ENCODE results near the gene CTNNBL1.
"Not testable (repeated sequence)": the region's sequence is repeated elsewhere in the genome, so short reads cannot be mapped to it uniquely, and the experiment has no call there.

Gene CTNNBL1

GRCh38 chr20:37693635-37694626 is at the start of gene CTNNBL1:
CTNNBL1 (plus strand) TSS chr20:37694030; CDS start chr20:37694123, 93 bp downstream.
- ATAC-seq (peak; percentile 96), DNase-seq (peak; percentile 92 to 96)
- Mint-ChIP-seq H3K27me3 (peaks cover 40% of the 10 kb centered on the region), H3K9me3 (no peaks in the 10 kb centered on the region), H3K27ac (peak within 1 kb of the TSS; percentile 91 to 93), H3K4me3 (peak within 1 kb of the TSS; percentile 91 to 95), H3K4me1 (peaks cover 25% of the 10 kb centered on the region)

GRCh38 chr20:37644605-37645004 is 49.2 kb upstream of the CTNNBL1 start:
- H3K27me3 Mint-ChIP-seq, result peaks cover 53% of the 10 kb centered on the region

GRCh38 chr20:37647946-37648345 is 45.9 kb upstream of the CTNNBL1 start:
- H3K4me3 Mint-ChIP-seq, result no peak overlapping the region
- ATAC-seq, result no peak
- DNase-seq, result no peak
- no peaks in the 10 kb centered on the region for H3K9me3 Mint-ChIP-seq
- no peak overlapping the region for H3K27ac Mint-ChIP-seq
- peaks cover 33% of the 10 kb centered on the region for H3K27me3 Mint-ChIP-seq
- no peaks in the 10 kb centered on the region for H3K4me1 Mint-ChIP-seq

More at GRCh38 chr20:37644605-37645004, 49.2 kb upstream of the CTNNBL1 start:
- no peaks in the 10 kb centered on the region for H3K9me3 Mint-ChIP-seq
- no peak for ATAC-seq
- H3K4me3 Mint-ChIP-seq, result no peak overlapping the region
- no peak overlapping the region for H3K27ac Mint-ChIP-seq
- no peak for DNase-seq
- no peaks in the 10 kb centered on the region for H3K4me1 Mint-ChIP-seq

GRCh38 chr20:37649017-37649416 is 44.8 kb upstream of the CTNNBL1 start:
- peaks cover 26% of the 10 kb centered on the region for H3K27me3 Mint-ChIP-seq
- no peak overlapping the region for H3K27ac Mint-ChIP-seq
- no peak for DNase-seq
- no peaks in the 10 kb centered on the region for H3K4me1 Mint-ChIP-seq
- no peak for ATAC-seq
- H3K9me3 Mint-ChIP-seq, result no peaks in the 10 kb centered on the region
- no peak overlapping the region for H3K4me3 Mint-ChIP-seq

- Mint-ChIP-seq H3K4me1 (no peaks in the 10 kb centered on the region), H3K27me3 (peaks cover 26% of the 10 kb centered on the region), H3K9me3 (no peaks in the 10 kb centered on the region), H3K27ac (peak overlapping the region; percentile 29 to 73), H3K4me3 (no peak overlapping the region)
- ATAC-seq, result no peak
- DNase-seq, result no peak
Measured at GRCh38 chr20:37649676-37650370, 44.0 kb upstream of the CTNNBL1 start.

GRCh38 chr20:37650661-37651060 is 43.2 kb upstream of the CTNNBL1 start:
- H3K4me1 Mint-ChIP-seq, result no peaks in the 10 kb centered on the region
- H3K27ac Mint-ChIP-seq, result no peak overlapping the region
- ATAC-seq (no peak), DNase-seq (no peak)
- H3K4me3 Mint-ChIP-seq, result no peak overlapping the region
- no peaks in the 10 kb centered on the region for H3K9me3 Mint-ChIP-seq
- peaks cover 26% of the 10 kb centered on the region for H3K27me3 Mint-ChIP-seq

GRCh38 chr20:37651932-37652331 is 41.9 kb upstream of the CTNNBL1 start:
- ATAC-seq (peak; percentile 92), DNase-seq (peak; percentile 21 to 49)
- Mint-ChIP-seq H3K4me1 (no peaks in the 10 kb centered on the region), H3K27ac (peak overlapping the region; percentile 12 to 89), H3K4me3 (no peak overlapping the region), H3K9me3 (no peaks in the 10 kb centered on the region), H3K27me3 (peaks cover 26% of the 10 kb centered on the region)

GRCh38 chr20:37656945-37657344 is 36.9 kb upstream of the CTNNBL1 start:
- H3K4me3 Mint-ChIP-seq, result no peak overlapping the region
- H3K9me3 Mint-ChIP-seq, result no peaks in the 10 kb centered on the region
- H3K4me1 Mint-ChIP-seq, result no peaks in the 10 kb centered on the region
- DNase-seq (no peak), ATAC-seq (no peak)
- no peak overlapping the region for H3K27ac Mint-ChIP-seq
- peaks cover 16% of the 10 kb centered on the region for H3K27me3 Mint-ChIP-seq

- H3K27ac Mint-ChIP-seq, result peak overlapping the region in 1 of 2 donors; percentile 10
- peaks cover 12% of the 10 kb centered on the region for H3K27me3 Mint-ChIP-seq
- DNase-seq (no peak), ATAC-seq (no peak)
- H3K4me1 Mint-ChIP-seq, result no peaks in the 10 kb centered on the region
- H3K9me3 Mint-ChIP-seq, result no peaks in the 10 kb centered on the region
- no peak overlapping the region for H3K4me3 Mint-ChIP-seq
Measured at GRCh38 chr20:37657924-37658804, 35.7 kb upstream of the CTNNBL1 start.

- no peak overlapping the region for H3K27ac Mint-ChIP-seq
- no peaks in the 10 kb centered on the region for H3K4me1 Mint-ChIP-seq
- H3K4me3 Mint-ChIP-seq, result no peak overlapping the region
- no peak for DNase-seq
- H3K27me3 Mint-ChIP-seq, result peaks cover 19% of the 10 kb centered on the region
- peaks cover 7 to 12% of the 10 kb centered on the region in 2 donors for H3K9me3 Mint-ChIP-seq
- no peak for ATAC-seq
Measured at GRCh38 chr20:37661519-37661918, 32.3 kb upstream of the CTNNBL1 start.

GRCh38 chr20:37662308-37662707 is 31.5 kb upstream of the CTNNBL1 start:
- ATAC-seq (no peak), DNase-seq (no peak)
- Mint-ChIP-seq H3K4me3 (no peak overlapping the region), H3K27ac (no peak overlapping the region), H3K9me3 (peaks cover 7 to 12% of the 10 kb centered on the region in 2 donors), H3K4me1 (no peaks in the 10 kb centered on the region), H3K27me3 (peaks cover 19% of the 10 kb centered on the region)

- H3K4me1 Mint-ChIP-seq, H3K27ac Mint-ChIP-seq: not testable (repeated sequence)
Measured at GRCh38 chr20:37664595-37664994, 29.2 kb upstream of the CTNNBL1 start.

GRCh38 chr20:37668166-37668565 is 25.7 kb upstream of the CTNNBL1 start:
- no peak for DNase-seq
- Mint-ChIP-seq H3K9me3 (peaks cover 7 to 12% of the 10 kb centered on the region in 2 donors), H3K4me3 (no peak overlapping the region), H3K27me3 (peaks cover 53% of the 10 kb centered on the region), H3K4me1 (peaks cover 8% of the 10 kb centered on the region), H3K27ac (no peak overlapping the region)
- ATAC-seq, result no peak

More at GRCh38 chr20:37664595-37664994, 29.2 kb upstream of the CTNNBL1 start:
- not testable (repeated sequence) for H3K4me3 Mint-ChIP-seq, DNase-seq, ATAC-seq
- H3K9me3 Mint-ChIP-seq, result peaks cover 7 to 12% of the 10 kb centered on the region in 2 donors
- H3K27me3 Mint-ChIP-seq, result peaks cover 22% of the 10 kb centered on the region

GRCh38 chr20:37669062-37669772 is 24.6 kb upstream of the CTNNBL1 start:
- DNase-seq, result peak; percentile 6 to 23
- H3K27me3 Mint-ChIP-seq, result peaks cover 59% of the 10 kb centered on the region
- peaks cover 8% of the 10 kb centered on the region for H3K4me1 Mint-ChIP-seq
- ATAC-seq, result peak; percentile 76
- H3K27ac Mint-ChIP-seq, result no peak overlapping the region
- H3K9me3 Mint-ChIP-seq, result peaks cover 7% of the 10 kb centered on the region in 2 donors
- H3K4me3 Mint-ChIP-seq, result no peak overlapping the region
